ENCODE measurements around the gene KCNQ1. TPM values are rescaled to one million over a fixed set of nuclear protein-coding genes. Genes with fewer than 3 reads are reported as not detected.

The KCNQ1 gene
- total RNA-seq, 1 experiment from 2014 or later, result 10.7 TPM

DNA sequence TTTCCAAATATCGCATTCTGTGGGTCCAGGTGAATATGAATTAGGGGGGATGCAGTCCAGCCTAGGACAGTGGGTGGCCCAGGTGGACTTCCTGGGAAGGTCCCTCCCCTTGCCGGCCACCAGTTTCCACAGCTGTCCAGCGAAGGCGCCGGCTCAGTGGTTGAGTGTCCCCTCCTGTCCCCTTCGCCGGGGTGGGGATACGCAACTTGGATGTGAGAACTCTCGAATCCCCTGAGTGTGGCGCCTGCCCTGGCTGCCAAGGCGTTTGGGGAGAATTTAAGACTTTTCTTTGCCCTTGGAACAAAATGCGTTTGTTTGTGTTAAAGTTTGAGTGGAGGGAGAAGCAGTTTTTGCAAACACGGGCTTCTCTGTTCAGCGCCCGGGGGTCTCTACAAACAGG lies 131.3 kb downstream of the KCNQ1 start:
- H3K4me3 ChIP-seq (replicated peaks in 1 of 2; ENCODE audit: low read depth in 1 of 2, low read length in 2 of 2), result no peak overlapping the region
- no peak overlapping the region for H3K4me2 ChIP-seq (ENCODE audit: low read length)
- H3K27ac ChIP-seq (ENCODE audit: low read depth, low read length), result no peak overlapping the region
- no peaks in the 10 kb centered on the region for H3K27me3 ChIP-seq (ENCODE audit: insufficient read depth, low read length)
- H3K9me3 ChIP-seq (ENCODE audit: control insufficient read depth in 1 of 2, insufficient read depth in 1 of 2, low read depth in 1 of 2, low read length in 2 of 2), result no peaks in the 10 kb centered on the region
- no peaks in the 10 kb centered on the region for H3K9me2 ChIP-seq (ENCODE audit: insufficient read depth)
- no peak overlapping the region for H2AFZ ChIP-seq (ENCODE audit: low read depth, low read length, poor library complexity, severe bottlenecking)
- ChIA-PET RAD21 (ENCODE audit: low non-redundant PET in 1 of 2, low total read pairs in 2 of 2, uncharacterized antibody in 2 of 2, unreplicated experiment in 2 of 2) (no interaction called here), POLR2A (no interaction called here), CTCF (no interaction called here)
- no peaks in the 10 kb centered on the region for H3K79me2 ChIP-seq (ENCODE audit: insufficient read depth, low read length)
- intact Hi-C loops (cut with micrococcal nuclease), result no loop called here
- ATAC-seq (no peak), DNase-seq (ENCODE audit: low read depth, low spot score) (no peak)
- no peaks in the 10 kb centered on the region for H3K36me3 ChIP-seq (ENCODE audit: control insufficient read depth in 1 of 2, insufficient read depth in 2 of 2, low read length in 2 of 2)
- TF ChIP-seq RAD21 (IDR thresholded peaks at IDR 0.05; ENCODE audit: low read depth) (no peak), MAX (IDR thresholded peaks at IDR 0.05) (no peak), CBX3 (IDR thresholded peaks at IDR 0.05; ENCODE audit: low read depth) (no peak), EZH2phosphoT487 (IDR thresholded peaks at IDR 0.05; ENCODE audit: borderline replicate concordance) (no peak), YY1 (IDR thresholded peaks at IDR 0.05; ENCODE audit: extremely low read depth, insufficient replicate concordance, low read depth, low read length) (no peak), SRF (IDR thresholded peaks at IDR 0.05; ENCODE audit: low read depth) (no peak), ZFX (IDR thresholded peaks at IDR 0.05) (no peak), ZBTB33 (IDR thresholded peaks at IDR 0.05; ENCODE audit: extremely low read depth, insufficient replicate concordance, low read length) (no peak)
- no TSS peak for BruUV-seq (replicated peaks)
- no peaks in the 10 kb centered on the region for H4K20me1 ChIP-seq (ENCODE audit: insufficient read depth)
- no peak overlapping the region for H3K9ac ChIP-seq (ENCODE audit: low read length)
- 0 out of 4 replicates have a peak, but pooled peaks cover 0 to 4% of the 10 kb centered on the region in 2 experiments for H3K4me1 ChIP-seq (ENCODE audit: control insufficient read depth in 1 of 2, insufficient read depth in 2 of 2, low read length in 2 of 2)

- intact Hi-C loops (cut with micrococcal nuclease), result no loop called here
- no peaks in the 10 kb centered on the region for H3K9me3 ChIP-seq (ENCODE audit: control insufficient read depth in 1 of 2, insufficient read depth in 1 of 2, low read depth in 1 of 2, low read length in 2 of 2)
Observed at GRCh38 chr11:2576549-2576948, 131.7 kb downstream of the KCNQ1 start.

More at GRCh38 chr11:2576549-2576948, 131.7 kb downstream of the KCNQ1 start:
- no peak overlapping the region for H3K27ac ChIP-seq (ENCODE audit: low read depth, low read length)
- no peaks in the 10 kb centered on the region for H3K9me2 ChIP-seq (ENCODE audit: insufficient read depth)
- ATAC-seq (no peak), DNase-seq (ENCODE audit: low read depth, low spot score) (no peak)
- no peak overlapping the region for H3K4me3 ChIP-seq (replicated peaks in 1 of 2; ENCODE audit: low read depth in 1 of 2, low read length in 2 of 2)
- ChIA-PET POLR2A (no interaction called here), CTCF (no interaction called here), RAD21 (ENCODE audit: low non-redundant PET in 1 of 2, low total read pairs in 2 of 2, uncharacterized antibody in 2 of 2, unreplicated experiment in 2 of 2) (no interaction called here)
- no peak overlapping the region for H3K9ac ChIP-seq (ENCODE audit: low read length)
- no peaks in the 10 kb centered on the region for H3K79me2 ChIP-seq (ENCODE audit: insufficient read depth, low read length)
- 0 out of 4 replicates have a peak, but pooled peaks cover 0 to 4% of the 10 kb centered on the region in 2 experiments for H3K4me1 ChIP-seq (ENCODE audit: control insufficient read depth in 1 of 2, insufficient read depth in 2 of 2, low read length in 2 of 2)
- TF ChIP-seq EGR1 (IDR thresholded peaks at IDR 0.05; ENCODE audit: low read depth) (no peak), SP1 (IDR thresholded peaks at IDR 0.05; ENCODE audit: low read depth) (no peak), CTCF (IDR thresholded peaks at IDR 0.05 in 2 of 3, conservative IDR thresholded peaks at IDR 0.05 in 1 of 3; ENCODE audit: borderline replicate concordance in 1 of 3, insufficient read depth in 1 of 3, low read depth in 2 of 3, low read length in 2 of 3) (no peak), YY1 (IDR thresholded peaks at IDR 0.05; ENCODE audit: extremely low read depth, insufficient replicate concordance, low read depth, low read length) (no peak), MAX (IDR thresholded peaks at IDR 0.05) (no peak)
- TF ChIP-seq, protein P1, sequence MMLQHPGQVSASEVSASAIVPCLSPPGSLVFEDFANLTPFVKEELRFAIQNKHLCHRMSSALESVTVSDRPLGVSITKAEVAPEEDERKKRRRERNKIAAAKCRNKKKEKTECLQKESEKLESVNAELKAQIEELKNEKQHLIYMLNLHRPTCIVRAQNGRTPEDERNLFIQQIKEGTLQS (IDR thresholded peaks at IDR 0.05), result no peak
- no peaks in the 10 kb centered on the region for H3K36me3 ChIP-seq (ENCODE audit: control insufficient read depth in 1 of 2, insufficient read depth in 2 of 2, low read length in 2 of 2)
- H4K20me1 ChIP-seq (ENCODE audit: insufficient read depth), result no peaks in the 10 kb centered on the region
- no peaks in the 10 kb centered on the region for H3K27me3 ChIP-seq (ENCODE audit: insufficient read depth, low read length)
- H2AFZ ChIP-seq (ENCODE audit: low read depth, low read length, poor library complexity, severe bottlenecking), result no peak overlapping the region
- BruUV-seq (replicated peaks), result no TSS peak
- no peak overlapping the region for H3K4me2 ChIP-seq (ENCODE audit: low read length)
